ENCODE results near the gene THOP1.

Gene THOP1

DNA sequence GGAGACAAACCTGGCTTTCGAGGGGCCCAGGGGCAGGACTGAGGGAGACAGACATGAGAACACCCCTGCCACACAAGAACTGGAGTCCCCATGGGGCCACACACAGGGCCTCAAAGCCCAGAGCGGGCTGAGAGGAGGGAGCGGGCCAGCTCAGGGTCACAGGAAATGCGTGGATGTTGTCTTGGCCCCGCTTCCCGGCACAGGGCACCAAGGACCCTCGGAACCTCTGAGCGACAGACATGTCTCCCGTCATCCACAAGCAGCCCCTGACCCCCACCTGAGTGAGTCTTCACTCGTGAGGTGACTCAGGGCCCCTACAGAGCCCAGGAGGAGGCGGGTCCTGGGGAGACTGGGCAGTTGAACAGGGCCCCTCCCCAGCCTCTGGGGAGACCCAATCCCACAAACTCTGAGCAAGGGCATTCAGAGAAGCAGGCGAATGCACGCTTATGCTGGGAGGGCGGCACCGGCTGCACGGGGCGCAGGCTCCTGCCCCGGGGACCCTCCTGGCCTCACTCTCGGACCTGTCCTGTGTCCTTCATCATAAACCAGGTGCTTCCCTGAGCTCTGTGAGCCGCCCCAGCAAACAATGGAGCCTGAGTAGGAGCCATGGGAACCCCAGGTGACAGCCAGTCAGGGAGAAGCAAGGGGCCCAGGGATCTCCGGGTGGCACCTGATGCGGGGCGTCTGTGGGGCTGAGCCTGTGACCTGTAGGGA is 22.4 kb upstream of the THOP1 start:
- DNase-seq (ENCODE audit: low read depth) = no peak

DNA sequence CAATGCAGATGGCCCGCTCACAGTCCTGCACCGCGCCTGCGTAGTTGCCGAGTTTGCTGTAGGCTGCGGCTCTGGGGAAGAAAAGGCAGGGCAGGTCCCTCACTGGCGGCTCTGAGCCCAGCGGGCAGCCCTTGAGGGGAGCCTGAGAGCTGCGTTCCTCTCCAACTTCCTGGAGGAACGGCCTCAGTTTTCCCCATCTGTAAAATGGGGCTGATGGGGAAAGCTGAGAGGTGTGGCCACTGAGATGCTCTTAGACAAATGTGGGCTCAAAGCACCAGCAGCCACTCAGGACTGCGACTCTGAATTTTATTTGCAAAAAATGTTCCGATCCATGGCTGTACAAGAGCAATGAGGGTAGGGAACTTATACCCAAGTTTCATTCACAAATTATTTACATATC is 21.6 kb upstream of the THOP1 start:
- no peak for DNase-seq (ENCODE audit: low read depth)

DNA sequence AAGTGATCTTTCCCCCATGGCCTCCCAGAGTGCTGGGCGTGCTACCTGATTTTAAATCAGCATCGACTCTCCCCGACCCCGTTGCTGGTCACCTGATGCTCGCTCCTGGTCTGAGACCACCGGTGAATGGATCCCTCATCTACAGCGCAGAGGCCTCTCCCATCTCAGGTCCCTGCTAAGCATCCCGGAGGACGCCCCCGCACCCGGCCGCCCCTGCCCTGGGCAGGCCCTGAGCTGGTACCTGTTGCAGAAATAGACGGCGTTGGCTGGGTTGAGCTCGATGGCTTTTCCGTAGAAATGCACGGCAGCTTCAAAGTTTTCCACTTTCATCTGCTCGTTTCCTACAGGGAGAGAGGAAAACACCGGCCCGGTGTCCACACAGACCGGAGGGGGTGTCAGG is 20.4 kb upstream of the THOP1 start:
- no peak for DNase-seq (ENCODE audit: low read depth)

DNA sequence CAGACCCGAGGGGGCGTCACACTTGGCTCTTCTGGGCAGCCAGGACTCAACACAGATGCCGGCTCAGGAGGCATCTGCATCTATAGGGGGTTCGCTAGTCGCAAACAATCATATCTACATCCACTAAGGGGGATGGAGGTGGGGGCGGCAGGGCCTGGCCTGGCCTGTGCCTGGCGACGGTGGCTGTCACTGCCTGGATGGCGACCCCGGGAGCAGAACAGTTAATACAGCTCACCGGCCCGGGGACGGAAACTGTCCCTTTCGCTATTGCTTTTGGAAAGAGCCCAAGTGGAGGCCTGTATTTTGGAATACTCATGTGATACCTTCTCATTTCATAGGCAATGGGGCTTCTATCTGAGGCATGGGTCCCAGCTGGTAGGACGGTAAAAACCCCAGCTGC is 19.9 kb upstream of the THOP1 start:
- no peak for DNase-seq (ENCODE audit: low read depth)

DNA sequence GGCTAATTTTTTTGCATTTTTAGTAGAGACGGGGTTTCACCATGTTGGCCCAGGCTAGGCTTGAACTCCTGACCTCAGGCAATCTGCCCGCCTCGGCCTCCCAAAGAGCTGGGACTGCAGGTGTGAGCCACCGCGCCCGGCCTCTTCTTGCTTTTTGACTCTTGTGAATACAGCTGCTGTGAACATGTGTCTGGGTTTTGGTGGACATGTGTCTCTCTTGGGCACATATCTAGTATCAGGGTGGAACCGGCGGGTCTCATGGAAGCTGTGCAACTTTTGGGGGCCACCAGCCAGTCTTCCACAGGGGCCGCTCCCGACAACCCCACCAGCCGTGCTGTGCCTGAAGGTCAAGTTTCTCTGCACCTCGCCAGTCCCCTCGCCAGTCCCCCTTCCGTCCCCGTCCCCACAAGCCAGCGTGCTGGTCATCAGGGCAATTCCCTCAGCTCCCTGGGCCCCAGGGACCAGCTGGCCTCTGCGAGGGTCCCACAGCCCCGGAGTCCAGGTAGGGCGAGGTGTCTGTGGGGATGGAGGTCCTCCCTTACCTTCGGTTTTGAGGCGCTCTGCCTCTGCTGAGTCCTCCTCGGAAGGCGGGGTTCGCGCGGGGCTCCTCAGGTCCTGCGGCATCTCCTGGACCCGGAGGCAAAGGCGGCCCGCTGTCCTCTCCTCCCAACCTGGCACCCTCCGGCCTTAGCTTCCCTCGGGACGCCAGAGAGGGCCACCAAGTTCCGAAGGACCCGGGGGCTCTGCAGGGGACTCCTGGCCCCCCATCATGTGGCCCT is 18.5 kb upstream of the THOP1 start:
- no peak for DNase-seq (ENCODE audit: low read depth)

DNA sequence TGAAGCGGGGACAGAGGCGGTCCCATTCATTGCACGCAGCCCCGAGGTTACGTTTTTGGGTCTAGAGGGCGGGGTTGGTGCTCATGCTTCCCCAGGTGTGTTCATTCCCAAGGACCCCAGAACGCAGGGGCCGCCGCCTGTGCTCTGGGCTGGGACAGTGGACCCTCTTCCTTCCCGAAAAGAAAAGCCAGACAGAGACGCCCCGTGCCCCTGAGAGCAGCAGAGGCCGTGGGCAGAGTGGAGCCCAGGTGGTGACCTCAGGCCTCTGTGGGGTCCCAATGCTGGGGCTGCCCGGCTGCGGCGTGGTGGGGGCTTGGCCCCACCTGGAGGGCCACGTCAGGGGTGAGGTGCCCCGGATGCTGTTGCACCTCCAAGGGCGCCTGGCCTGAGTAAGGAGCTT is 17.6 kb upstream of the THOP1 start:
- DNase-seq (ENCODE audit: low read depth) = no peak

DNA sequence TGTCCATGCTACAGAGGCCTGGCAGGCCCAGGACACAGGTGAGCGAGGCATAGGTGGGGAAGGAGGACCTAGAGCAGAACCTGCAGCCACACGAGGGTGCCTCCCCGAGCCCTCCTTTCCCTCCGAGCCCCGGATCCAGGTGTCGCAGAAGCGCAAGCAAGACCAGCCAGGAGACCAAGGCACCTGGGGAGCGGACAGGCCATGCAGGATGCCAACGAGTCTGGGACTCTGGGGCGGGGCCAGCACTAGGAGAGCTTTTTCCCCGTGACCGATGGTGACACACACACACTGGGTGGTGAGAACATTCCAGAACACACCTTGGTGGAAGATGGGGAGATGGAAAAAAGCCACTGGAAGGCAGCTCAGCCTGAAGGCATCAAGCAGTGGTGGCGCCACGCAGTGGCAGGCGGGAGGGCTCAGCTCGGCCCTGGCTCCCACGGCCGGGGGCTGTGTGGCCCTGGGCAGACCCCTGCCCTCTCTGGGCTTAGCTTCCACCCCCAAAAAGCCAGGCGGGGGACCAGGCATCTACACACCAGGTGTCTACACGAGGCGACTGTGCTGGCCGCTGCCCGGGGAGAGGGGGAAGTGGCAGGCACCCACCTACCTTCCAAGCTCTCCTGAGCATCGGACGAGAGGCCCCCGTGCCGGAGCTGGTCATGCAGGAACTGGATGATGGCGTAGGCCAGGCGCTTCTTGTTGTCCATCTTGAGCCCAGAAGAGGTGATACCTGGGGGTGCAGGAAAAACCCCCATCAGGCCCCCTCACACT is 16.8 kb upstream of the THOP1 start:
- no peak for DNase-seq (ENCODE audit: low read depth)

DNA sequence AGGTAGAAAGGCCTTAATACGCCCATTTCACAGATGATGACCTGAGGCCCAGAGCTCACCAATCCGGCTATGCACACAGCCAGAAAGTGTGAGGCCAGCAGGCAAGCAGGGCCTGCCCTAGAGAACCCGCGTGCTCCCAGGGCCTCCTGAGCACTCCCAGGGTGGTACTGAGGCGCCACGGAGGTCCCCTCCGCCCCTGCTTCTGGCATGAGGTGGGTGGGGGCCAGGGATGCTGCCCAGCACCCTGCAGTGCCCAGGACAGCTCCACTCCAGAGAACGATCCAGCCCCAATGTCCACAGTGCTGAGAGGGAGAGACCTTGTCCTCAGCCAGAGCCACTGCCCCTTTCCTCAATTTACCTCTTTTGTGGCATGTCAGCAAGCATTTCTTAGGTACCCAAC is 16.1 kb upstream of the THOP1 start:
- no peak for DNase-seq (ENCODE audit: low read depth)

DNA sequence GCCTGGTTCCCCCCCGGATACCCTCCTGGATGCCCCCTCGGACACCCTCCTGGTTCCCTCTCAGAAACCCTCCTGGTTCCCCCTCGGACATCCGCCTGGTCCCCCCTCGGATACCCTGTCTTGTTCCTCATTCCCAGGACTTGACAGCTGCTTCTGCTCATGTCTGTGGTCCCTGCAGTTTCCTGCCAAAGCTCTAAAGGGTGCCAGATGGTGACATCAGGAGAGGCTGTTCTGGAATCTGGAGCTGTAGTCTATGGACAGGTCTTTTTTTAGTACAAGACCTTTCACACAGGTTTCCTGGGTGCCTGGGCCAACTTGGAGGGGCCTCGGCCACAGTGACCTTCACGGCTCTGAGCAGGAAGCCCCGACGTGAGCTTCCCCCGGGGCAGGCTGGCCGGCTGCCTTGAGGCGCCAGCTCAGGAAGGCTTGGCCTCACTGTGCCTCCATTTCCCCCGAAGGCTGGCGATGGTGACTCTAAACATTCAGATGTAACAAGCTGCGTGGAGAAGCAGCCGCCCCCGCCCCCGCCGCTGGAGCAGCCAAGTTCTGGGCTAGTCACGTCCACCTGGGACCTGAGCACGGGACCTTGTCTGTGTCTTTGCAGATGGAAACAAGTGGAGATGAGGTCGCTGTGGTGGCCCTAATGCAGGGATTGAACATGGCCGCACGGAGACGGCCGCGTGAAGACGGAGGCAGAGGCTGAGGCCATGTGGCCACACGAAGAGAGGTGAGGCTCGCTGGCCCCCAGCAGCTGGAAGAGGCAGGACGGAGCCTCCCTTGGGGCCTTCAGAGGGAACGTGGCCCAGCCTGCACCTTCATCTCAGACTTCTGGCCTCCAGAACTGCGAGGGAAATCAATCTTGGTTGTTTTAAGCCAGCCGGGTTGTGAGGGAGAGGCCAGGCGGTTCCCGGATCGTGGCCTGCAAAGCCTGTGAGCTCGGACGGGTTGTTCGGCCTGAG is 15.0 kb upstream of the THOP1 start:
- DNase-seq (ENCODE audit: low read depth) = no peak

DNA sequence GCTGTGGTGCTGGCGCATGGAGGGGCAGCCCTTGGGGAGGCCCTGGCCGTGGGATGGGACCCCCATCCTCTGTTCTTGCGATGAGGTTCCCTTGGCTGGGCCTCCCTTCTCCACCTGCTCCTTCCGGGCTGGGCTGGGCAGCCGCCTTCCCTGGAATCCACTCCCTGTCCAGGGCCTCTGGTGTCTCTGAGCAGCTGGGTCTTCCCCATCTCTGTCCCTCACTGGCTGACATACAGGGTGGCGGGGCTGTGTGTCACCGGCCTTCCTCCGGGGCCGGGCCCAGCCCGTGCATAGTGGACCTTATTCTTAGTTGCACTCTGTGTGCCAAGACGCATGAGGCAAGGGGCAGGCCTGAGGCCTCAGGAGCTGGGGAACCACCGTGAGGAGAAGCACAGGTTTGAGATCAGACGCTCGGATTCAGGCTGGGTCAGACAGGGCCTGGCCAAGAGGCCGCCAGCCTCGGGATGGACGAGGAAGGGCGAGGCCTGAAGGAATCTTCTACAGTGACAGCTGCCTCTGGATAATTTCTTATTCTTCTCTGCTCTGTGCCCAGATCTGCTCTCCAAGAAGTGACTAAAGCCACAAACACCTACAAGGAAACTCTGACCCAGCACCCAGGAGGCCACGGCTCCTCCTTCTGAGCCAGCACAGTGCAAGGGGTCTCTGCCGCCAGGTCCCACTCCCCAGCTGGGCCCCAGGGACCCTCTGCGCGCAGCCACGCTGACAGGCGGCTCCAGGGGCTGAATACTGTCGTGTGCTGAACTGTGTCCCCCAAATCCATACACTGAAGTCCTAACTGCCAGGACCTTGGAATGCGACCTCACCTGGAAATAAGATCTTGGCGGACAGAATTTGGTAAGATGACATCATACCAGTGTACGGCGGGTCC is 13.3 kb upstream of the THOP1 start:
- no peak for DNase-seq (ENCODE audit: low read depth)

DNA sequence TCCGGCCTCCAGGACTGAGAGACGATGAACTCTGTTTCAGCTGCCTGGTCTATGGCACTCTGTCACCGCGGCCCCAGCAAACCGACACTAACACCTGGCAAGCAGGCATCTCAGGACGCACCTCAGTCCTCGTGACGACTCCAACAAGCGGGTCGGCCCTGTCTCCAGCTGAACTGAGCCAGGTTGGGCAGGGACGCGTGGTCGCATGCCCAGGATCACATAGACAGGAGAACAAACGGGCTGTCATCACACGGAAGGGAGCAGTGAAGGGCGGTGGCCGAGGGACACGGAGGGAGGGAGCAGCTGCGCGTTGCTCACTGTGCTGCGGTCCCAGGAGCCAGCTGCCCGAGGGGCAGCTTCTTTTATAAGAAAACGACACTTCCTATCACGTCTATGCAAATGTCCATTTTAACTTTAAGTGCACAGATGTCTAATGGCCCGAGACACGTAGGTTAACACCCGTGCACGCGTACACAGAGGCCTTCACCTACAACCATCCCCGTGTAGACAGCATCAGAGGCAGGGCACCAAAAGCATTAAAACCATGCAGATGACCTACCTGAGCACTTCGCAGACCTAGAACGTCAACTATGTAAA is 11.1 kb upstream of the THOP1 start:
- DNase-seq (ENCODE audit: low read depth) = no peak

DNA sequence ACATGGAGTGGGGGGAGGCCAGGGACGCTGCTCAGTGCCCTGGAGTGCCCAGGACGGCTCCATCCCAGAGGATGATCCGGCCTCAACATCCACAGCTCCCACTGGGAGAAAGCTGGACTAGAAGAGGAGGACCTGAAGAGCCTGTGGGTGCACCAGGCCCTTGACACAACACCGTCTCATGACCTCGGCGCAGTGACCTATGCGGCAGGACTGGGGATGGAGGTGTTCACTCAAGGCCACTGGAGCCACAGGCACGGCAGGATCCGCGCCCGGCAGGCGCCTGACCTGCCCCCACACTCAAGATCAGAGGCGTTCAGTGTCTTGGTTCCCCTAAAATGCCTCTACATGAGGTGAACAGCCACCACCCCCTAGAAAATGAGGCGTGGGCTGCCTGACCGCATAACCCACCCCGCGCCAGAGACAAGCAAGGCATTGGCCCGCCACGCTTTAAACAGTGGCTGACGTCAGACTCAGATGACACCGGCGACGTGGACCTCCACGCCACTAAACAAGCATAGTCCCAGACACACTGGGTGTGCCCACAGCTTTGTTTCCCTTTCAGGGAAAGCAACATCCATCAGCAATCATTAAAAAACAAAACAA is 10.2 kb upstream of the THOP1 start:
- DNase-seq (ENCODE audit: low read depth) = no peak

DNA sequence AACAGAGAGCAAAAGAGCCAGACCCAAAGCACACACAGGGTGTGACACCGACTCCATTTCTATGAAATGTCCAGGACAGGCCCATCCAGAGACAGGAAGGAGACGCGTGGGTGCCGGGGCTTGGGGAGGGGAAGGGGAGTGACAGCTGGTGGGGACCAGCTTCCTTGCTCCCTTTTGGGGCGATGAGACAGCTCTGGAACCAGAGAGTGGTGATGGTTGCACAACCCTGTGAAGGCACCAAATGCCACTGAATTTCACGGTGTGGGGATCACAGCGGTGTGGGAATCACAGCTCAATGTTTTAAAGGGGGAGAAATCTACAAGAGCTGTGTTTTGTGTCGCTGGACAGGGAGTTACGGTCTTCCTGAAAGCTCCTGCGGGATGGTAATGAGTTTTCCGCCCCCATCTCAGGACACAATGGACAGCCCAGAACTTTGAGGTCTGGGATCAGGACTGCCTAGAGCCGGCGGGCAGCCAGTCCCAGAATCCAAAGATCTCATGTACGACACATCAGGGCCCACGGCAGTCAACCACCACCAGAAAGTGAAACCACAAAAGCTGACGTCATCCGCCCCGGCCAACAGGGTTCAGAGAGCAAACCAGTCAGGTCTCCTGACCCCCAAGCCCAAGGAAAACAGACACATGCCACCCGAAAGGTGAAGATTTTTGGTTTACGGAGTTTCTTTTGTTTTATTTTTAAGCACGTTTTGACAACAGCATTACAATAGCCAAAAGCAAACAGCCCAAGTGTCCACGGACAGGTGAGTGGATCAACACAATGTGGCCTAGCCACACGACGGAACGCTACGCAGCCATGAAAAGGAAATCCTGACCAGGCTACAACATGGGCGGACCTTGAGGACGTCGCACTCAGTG is 9.5 kb upstream of the THOP1 start:
- peak; percentile 41 for DNase-seq (ENCODE audit: low read depth)

DNA sequence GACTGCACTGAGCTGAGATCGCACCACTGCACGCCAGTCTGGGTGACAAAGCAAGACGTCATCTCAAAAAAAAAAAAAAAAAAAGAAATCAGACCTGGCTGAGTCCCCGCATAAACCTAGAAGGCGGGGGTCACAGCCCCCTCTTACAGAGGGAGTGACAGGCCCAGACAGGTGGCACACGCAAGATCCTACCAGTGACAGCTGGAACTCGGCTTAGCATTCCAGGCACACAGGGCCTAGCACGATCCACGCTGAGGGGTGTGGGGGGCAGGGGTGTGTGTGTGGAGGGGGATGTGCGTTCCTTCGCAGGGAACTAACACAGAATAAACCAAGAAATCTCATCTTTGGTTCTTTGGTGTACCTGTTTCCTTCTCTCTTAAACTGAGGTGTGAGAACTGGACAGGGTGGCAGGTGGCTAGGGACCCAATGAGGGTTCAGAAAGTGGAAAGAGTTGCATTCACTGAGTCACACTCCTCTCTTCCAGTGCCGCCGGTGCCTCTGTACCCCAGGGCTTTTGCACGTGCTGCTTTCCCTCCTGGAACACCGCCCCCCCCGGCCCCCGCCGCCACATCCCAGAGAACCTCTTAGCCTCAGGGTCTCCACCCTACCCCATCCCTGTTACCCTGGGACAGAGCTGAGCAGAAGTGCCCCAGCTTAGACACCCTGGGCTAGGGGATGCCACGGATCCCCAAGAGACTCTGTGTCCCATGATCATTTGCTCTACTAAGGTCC is 7.2 kb upstream of the THOP1 start:
- DNase-seq (ENCODE audit: low read depth) = no peak

DNA sequence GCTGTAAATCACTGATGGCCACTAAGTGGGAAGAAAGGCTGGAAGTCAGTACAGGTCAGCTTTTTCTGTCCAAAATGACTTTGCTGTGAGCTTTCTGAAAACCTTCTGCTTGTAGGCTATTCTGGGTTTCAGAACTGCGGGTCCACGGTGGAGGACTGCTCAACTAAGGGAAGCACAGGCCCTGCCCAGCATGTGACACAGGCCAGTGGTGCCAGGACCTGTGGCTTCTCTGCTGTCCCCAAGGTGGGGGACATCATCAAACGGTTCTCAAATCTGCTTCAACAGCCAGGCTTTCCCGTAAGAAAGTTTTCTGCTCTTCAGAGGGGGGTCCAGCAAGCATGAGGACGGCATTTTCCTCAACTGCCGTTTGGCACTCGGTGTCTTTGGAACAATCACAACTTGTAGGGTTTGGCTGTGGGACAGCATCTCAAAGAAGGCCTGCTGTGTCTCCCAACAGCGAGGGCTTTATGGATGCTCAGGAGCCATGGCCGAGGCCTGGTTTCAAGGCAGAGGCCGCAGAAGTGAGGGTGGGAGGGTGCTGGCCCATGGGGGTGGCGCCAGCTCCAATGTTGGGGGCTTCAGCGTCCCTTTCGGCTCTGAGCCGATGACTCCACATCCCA is 6.1 kb upstream of the THOP1 start:
- DNase-seq (ENCODE audit: low read depth) = no peak

DNA sequence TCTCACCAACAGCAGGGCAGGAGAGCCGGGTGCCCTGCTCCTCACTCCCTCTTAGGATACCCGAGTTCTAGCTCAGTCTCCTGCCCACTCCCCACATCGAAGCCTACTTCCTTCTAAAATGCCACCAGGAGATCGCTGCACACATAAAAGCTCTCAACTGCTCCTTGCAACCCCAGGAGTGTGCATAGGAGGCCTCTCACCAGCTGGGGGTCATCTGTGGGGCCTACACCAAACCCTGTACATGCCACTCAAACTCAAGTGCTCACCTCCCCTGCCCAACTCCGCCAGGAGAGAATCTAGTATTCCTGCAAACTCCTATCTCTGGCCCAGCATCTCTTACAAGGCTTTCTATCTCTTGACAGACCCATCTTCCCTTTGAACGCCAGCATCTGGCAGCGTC is 5.0 kb upstream of the THOP1 start:
- no peak for DNase-seq (ENCODE audit: low read depth)

DNA sequence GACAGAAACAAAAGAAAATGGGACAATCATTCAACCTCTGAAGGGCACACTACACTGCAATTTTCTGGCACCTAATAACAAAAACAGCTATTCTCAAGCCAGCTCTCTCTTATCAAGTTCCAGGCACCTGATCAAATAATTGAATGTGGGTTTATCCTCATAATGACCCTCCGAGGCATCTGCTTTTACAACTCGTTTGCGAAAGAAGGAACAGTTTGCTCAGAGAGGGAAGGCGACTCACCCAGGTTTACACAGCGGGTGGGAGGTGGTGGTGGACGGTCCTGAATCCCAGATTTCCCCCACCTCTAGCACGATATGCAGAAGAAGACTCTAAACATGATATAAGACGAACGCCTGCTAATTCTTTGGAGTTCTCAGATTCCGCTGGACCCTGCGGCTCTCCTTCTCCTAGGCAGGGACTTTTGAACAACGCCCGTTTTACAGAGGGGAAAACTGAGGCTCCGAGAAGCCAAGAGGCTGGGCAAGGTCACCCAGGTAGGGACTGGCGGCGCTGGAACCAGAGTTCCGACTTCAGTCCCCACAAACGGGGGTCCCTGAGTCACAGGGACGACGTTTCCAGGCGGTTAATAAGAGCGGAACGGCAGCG is 2.9 kb upstream of the THOP1 start:
- no peak for DNase-seq (ENCODE audit: low read depth)
